ENCODE measurements around the gene TNFRSF6B.
A peak's percentile ranks its signal among the peaks of the same experiment; 100 is the strongest.

The TNFRSF6B gene

GRCh38 chr20:63738687-63739129 lies 42.3 kb downstream of the TNFRSF6B start:
- in situ Hi-C loops (cut with HindIII; ENCODE audit: low sequenced_read_pairs): no loop called here
- TF ChIP-seq CTCF (IDR thresholded peaks at IDR 0.05; ENCODE audit: low read depth, low read length): no peak
- DNase-seq (ENCODE audit: low read depth, low spot score): peak; percentile 28
- no peak overlapping the region for H3K4me3 ChIP-seq (ENCODE audit: low read depth, low read length)

- in situ Hi-C loops (cut with HindIII; ENCODE audit: low sequenced_read_pairs): no loop called here
- no peak for TF ChIP-seq CTCF (IDR thresholded peaks at IDR 0.05; ENCODE audit: low read depth, low read length)
- DNase-seq (ENCODE audit: low read depth, low spot score): peak; percentile 47
- H3K4me3 ChIP-seq (ENCODE audit: low read depth, low read length): peak within 1 kb of the TSS; percentile 69
Observed at GRCh38 chr20:63739130-63740069, 42.9 kb downstream of the TNFRSF6B start, which contains the start of gene SLC2A4RG. SLC2A4RG (plus strand) TSS chr20:63739776; CDS start chr20:63739913, 137 bp downstream.

- TF ChIP-seq CTCF (IDR thresholded peaks at IDR 0.05; ENCODE audit: low read depth, low read length): no peak
- H3K4me3 ChIP-seq (ENCODE audit: low read depth, low read length): peak overlapping the region; percentile 69
- DNase-seq (ENCODE audit: low read depth, low spot score): peak; percentile 25
- in situ Hi-C loops (cut with HindIII; ENCODE audit: low sequenced_read_pairs): no loop called here
Observed at GRCh38 chr20:63740070-63740626, 43.7 kb downstream of the TNFRSF6B start.

GRCh38 chr20:63740627-63741353 lies 44.3 kb downstream of the TNFRSF6B start:
- peak; percentile 91 for DNase-seq (ENCODE audit: low read depth, low spot score)
- TF ChIP-seq CTCF (IDR thresholded peaks at IDR 0.05; ENCODE audit: low read depth, low read length): peak; percentile 26
- peak overlapping the region; percentile 69 for H3K4me3 ChIP-seq (ENCODE audit: low read depth, low read length)
- in situ Hi-C loops (cut with HindIII; ENCODE audit: low sequenced_read_pairs): no loop called here

- no peak for DNase-seq (ENCODE audit: low read depth, low spot score)
- H3K4me3 ChIP-seq (ENCODE audit: low read depth, low read length): peak overlapping the region; percentile 69
- no peak for TF ChIP-seq CTCF (IDR thresholded peaks at IDR 0.05; ENCODE audit: low read depth, low read length)
- in situ Hi-C loops (cut with HindIII; ENCODE audit: low sequenced_read_pairs): no loop called here
Observed at GRCh38 chr20:63741354-63741675, 44.9 kb downstream of the TNFRSF6B start.

- peak overlapping the region; percentile 69 for H3K4me3 ChIP-seq (ENCODE audit: low read depth, low read length)
- in situ Hi-C loops (cut with HindIII; ENCODE audit: low sequenced_read_pairs): no loop called here
- TF ChIP-seq CTCF (IDR thresholded peaks at IDR 0.05; ENCODE audit: low read depth, low read length): no peak
- DNase-seq (ENCODE audit: low read depth, low spot score): no peak
Observed at GRCh38 chr20:63741676-63742380, 45.4 kb downstream of the TNFRSF6B start.

Measured in astrocyte of the spinal cord (primary cell).